T-helper 2 cell treated with Interferon-gamma antibody and Interleukin-4, amounts not matched to agents 100 ng/mL and 5 ng/mL, for 36 hours (primary cell): ENCODE data around the gene SMARCA1. TPM values are rescaled to one million over a fixed set of nuclear protein-coding genes. Genes with fewer than 3 reads are reported as not detected.

Source experiments
- intact Hi-C: fragments of 100-400 bp; cut with micrococcal nuclease; formaldehyde crosslinking; loops from one replicate; pipeline ENCODE4 v1.15.1; 2023
- total RNA-seq: library from RNA; stranded (reverse); gene quantifications from 2 replicates; pipeline ENCODE4 v1.2.3, GENCODE V29; 2022

SMARCA1 gene
- total RNA-seq, 1 donor from 2014 or later = not detected

DNA sequence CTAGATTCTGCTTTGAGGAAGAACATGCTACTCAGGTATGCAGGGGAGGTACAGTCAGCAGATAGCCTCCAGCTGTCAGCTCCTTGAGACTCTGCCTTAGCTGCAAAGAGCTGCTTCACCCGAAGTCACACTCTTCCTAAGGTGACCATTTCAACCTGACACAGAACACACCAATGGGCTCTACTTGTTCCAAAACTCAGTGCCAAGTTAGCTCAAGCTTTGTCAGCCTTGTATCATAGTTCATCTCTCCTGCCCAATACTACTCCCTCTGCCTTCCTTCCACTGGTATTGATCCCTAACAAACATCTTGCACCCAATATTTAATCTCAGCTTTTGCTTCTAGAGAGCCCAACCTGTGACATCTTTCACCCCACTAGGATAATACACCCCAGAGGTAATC, 7.8 kb upstream of the SMARCA1 start:
- intact Hi-C loops = no loop called here

DNA sequence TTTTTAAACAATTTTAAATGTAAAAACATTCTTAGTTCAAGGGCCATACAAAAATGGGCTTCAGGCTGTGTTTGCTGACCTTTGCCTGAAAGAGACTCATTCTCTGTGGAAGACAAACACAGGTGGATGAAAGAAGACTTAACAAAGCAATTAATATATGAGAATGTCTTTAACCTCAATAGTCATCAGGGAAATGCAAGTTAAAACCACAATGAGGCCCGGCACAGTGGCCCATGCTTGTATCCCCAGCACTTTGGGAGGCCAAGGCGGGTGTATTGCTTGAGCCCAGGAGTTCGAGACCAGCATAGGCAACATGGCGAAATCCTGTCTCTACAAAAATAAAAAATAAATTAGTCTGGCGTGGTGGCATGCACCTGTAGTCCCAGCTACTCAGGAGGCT, 7.1 kb upstream of the SMARCA1 start:
- intact Hi-C loops = no loop called here

DNA sequence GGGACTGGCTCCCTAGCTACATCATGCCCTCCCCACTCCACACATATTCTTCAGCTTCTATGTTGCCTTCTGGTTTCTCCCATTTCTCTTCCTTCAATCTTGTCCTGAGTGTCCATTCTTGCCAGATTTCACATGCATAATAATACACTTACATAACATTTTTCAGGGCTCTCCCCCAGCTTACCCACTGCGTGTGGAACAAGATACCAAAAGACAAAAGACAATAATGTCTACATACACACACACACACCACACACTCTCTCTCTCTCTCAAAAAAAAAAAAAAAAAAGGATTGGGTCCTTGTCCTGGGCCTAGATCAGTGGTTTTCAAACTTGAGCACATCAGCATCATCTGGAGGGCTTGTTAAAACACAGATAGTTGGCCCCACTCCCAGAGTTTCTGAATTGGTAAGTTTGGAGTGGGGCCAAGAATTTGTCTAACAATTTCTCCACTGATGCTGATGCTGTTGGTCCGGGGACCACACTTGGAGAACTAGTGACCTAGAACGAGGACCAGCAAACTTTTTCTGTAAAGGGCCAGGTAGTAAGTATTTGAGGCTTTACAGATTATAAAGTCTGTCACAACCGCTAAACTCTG, 6.5 kb upstream of the SMARCA1 start:
- intact Hi-C loops = no loop called here

DNA sequence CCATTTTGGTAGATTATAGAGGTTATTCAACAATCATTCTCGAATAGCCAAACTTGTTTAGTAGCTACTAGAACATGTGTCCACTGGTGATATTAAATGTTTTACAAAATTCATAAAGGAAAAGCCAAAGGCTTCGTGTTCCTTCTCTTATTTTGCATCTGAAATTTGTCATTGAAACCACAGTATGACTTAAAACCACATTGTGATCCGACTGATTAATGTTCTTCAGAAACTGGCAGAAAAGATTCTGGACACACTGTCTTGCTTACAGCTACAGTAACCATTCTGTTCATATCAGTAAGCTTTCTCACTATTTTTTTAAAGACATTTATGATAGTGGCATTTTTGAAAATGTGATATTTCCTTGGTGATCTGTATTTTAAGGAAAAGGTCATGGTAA, 2.6 kb upstream of the SMARCA1 start:
- intact Hi-C loops = no loop called here

DNA sequence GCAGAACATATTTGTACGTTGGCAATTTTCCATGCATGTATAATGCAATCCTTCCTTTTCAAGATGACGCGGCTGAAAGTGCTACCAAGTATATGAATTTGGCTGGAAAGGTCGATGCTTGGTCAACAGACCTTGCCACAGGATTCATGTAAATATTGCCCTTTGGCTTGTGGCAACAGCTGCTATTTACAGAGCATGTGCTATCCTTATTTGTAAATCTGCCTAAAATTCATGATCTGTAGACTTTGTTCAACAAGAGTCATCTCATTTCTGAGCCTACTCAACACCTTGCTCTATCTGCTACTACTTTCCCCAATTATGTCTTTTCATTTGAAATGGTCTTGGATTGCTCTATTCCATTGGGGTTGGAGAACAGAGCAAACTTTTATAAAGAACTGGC, 1.9 kb upstream of the SMARCA1 start:
- intact Hi-C loops = no loop called here

DNA sequence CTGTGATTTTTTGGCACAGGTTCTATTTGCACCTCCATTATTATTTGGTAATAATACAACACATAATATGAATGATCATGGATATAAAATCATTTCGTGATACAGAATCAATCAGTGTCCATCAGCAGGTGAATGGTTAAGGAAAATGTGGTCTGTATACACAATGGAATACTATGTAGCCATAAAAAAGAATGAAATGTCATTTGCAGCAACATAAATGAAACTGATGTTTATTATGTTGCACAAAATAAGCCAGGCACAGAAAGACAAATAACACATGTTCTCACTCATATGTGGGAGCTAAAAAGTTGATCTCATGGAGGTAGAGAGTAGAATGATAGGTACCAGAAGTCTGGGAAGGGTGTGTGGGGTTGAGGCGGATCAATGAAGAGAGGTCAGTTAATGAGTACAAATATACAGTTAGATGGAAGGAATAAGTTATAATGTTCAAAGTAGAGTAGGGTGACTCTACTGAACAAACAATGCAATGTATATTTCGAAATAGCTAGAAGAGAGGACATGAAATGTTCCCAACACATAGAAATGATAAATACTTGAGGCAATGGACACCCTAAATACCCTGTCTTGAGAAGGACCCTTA, 1.1 kb upstream of the SMARCA1 start:
- intact Hi-C loops = no loop called here

DNA sequence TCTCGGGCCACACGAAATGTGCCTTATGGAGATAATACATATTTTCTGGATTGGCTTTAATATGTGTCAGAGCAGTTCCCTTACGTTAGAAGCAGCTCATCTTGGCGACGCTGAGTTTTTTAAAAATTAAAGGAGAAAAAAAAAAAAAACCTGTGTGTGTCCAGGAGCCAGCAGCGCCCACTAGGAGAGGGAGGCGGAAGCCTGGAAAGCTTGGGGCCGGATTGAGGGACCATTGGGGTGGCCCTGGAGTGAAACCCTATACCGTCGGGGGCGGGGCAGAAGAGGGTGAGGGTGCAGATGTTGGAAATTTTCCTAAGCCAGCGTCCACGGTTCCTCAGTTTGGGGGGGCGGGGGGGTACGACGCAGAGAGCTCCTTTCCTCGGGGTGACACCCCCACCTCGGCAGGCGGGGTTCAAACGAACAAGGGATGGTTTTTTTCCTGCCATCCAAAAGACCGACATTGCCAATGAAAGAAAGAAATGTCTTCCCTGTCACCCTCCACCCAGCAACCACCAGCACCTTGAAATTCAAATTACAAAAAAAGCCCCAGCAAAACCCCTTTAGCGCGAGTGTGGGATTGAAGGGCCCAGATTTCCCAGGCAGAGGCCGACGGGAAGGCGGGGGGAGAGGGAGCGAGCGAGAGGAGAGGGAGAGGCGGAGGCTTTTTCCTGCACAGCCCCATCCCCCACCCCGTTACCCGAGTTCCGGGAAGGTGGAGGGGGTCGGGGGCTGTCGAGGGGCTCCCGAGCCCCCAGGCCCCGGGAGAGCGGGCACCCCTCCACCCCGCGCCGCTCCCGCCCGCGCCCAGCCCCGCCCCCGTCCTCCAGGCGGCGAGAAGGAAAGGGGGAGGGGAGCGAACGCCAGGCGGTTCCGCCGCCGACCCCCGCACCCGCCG, 859 bp downstream of the SMARCA1 start:
- intact Hi-C loops = no loop called here

DNA sequence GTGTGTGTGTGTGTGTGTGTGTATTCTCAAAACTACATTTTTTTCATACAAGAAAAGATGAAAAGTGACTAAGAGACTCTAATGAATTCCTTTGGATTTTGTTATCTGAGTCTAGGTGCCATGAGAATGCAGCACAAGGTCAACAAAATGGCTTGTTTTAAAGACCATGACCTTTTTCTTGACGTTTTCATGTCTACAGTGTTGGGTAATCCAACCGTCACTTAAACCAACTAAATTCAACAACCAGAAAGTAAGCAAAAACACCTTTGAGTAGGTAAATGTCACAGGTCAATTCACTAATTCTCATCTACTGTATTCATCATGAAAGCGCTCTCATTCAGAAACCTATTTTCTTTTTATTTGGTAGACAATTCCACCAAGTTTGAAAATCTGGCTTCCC, 3.1 kb downstream of the SMARCA1 start:
- intact Hi-C loops = no loop called here

DNA sequence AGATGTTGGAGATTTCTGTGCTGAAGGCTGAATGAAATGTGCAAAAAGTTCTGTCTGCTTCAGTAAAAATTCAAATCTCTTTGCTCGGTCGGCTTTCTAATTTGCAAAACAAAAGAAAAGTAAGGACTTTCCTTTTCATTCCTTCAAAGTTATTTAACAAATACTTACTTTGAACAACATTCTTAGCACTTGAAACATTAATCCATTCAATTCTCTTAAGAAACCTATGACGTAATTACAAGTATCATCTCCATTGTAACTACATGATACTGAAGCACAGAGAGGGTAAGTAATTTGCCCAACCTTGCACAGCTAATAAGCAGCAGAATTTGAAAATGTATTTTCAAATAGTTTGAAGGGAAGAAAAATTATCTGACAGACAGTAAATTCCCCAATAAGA, 6.9 kb downstream of the SMARCA1 start:
- intact Hi-C loops = no loop called here

DNA sequence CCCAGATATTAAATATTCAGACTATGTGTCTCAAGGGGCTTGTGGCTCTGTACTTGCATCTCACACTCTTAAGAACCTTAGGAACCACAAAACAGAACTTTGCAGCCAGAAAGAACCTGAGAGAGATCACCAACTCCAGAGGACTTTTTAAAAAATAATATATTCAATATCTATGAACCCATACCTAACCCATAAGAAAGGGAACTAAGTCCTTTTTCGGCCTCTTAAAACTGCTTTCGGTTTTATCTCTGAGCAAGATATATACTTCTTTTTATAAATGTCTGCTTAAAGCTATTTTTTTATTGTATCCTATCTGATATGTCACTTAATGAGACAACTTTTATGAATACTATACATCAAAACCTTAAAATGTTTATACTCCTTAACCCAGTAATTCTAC, 10.9 kb downstream of the SMARCA1 start:
- intact Hi-C loops = no loop called here

DNA sequence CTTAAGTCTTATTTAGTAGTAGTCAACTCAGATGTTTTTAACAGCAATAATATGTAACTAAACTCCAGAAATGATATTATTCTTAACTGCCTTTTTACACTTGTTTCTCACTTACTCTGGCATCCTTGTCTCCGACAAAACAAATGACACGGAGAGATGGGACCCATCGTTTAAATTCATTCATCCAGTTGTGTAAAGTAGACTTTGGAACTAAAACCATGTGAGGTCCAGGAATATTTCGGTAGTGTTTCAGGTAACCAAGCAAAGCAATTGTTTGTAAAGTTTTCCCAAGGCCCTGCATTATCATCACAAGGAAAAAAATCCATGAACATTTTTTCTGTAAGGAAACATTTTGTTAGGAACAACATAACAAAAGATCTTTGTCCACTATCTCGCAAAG, 11.6 kb downstream of the SMARCA1 start:
- intact Hi-C loops = no loop called here

DNA sequence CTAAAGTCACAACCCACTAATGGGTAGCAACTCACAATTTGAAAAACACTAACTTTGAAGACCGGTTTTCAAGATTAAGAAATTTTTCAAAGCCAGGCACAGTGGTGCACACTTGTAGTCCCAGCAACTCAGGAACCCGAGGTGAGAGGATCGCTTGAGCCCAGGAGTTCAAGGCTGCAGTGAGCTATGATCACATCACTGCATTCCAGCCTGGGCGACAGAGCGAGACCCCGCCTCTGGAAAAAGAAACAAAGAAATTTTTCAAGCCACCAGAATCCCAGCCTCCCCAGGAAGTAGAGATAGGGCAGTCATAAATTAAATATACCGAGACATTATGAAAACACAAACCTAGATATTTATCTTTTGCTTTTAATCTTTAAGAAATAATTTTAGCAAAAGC, 13.0 kb downstream of the SMARCA1 start:
- intact Hi-C loops = no loop called here

DNA sequence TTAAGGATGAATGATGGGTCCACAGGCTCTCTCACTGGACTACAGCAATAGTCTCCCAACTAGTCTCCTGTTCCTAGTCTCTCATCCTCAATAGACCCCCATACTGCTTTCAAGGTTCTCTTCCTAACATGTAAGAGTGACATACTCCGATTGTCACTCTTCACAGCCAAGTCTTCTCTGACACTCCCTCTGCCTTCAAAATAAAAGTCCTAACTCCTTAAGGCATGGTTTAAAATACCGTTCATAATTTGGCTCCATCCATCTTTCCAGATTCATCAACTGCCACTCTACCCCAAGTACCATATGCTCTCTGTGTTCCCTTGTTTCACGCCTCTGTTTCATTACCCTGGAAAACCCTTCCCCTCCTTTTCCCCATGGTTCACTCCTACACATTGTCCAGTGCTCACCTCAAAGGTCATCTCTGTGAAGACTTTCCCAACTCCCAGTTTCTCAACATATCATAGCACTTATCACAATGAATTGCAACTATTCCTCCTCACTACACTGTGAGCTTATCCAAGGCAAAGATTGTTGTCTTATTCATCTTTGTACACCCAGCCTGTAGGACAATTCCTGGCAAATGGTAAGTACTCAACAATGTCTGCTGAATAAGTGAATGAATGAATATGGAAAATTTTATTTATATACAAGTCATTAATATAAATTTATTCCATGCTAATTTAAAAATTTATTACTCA, 26.0 kb downstream of the SMARCA1 start:
- intact Hi-C loops = no loop called here

DNA sequence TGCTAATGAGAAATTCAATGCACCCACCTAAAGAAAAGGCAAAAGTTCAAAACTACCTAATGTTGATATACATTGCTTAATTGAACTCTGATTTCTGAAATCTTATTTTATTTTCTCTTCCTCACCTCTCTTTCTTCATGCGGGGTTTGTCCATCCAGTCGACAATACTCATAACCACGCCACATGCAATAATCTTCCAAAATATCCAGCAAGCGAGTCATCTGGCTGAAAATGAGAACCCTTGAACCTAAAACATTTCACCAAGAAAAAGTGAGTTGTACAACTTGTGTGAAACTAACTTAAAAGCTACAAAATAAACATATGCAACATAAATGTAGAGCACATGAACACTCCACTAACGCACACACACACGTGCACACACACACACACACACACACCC, 26.7 kb downstream of the SMARCA1 start:
- intact Hi-C loops = no loop called here

- intact Hi-C loops = no loop called here
These were observed 27.4 kb downstream of the SMARCA1 start for GRCh38 chrX:129495900-129496299.

DNA sequence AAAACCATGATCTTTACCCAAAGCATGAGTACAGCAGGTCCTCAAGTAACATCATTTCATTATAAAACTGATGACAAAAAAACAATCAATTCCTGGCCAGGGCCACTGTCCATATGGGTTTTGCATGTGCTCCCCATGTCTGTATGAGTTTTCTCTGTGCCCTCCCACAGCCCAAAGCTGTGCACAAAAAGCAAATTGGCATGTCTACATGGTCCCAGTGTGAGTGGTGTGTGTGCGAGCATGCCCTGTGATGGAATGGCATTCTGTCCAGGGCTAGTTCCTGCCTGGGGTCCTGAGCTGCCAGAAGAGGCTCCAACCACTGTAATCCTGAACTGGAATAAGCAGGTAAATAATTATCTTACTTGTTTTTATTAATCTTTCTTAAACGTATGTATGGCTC, 28.4 kb downstream of the SMARCA1 start:
- intact Hi-C loops = no loop called here

GRCh38 chrX:129493643-129494042, 29.6 kb downstream of the SMARCA1 start:
- intact Hi-C loops = no loop called here

DNA sequence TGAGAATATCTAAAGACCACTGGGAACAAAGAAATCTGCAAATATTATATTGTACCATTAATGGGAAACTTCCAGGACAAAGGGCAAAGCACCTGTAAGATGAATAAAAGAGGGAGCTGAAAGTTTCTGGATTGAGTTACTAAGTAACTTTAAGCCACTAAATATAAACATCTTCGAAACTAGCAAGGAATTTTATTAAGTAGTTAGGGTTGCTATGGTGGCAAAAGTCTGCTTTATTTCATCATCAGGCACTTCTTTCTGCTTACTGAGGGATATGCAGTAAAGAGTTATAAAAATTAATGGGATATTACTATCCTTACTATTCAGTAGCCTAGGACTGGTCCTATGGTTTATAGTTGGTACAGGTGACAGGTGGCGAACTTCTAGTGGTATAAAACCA, 33.0 kb downstream of the SMARCA1 start:
- intact Hi-C loops = no loop called here

DNA sequence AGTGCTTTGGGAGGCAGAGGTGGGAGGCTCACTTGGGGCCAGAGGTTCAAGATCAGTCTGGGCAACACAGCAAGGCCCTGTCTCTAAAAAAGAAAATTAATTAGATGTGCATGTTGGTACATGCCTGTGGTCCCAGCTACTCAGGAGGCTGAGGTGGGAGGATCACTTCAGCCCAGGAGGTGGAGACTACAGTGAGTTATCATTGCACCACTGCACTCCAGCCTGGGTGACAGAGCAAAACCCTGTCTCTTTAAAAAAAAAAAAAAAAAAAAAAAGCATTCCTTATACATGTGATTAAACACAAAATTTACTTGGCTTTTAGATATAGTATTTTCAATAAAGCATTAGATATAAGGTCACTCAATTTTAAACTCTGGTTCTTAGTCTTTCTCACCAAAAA, 34.9 kb downstream of the SMARCA1 start:
- intact Hi-C loops = no loop called here

DNA sequence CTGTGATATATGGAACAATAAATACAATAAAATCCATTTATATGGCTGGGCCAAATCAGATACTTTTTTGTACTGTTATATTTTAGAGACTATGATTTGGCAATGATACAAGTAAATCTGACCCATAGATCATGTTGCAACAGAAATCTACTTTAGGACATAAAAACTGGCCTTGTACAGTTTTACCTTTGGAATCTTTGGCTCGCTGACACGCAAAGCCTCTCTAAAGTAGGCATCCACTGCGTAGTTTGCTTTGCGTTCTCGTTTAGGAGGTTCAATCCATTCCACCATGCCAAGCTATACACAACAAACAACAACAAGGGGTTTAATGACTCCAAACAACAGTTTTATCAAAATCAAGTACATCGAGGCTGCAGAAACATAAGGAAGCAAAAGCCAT, 42.4 kb downstream of the SMARCA1 start:
- intact Hi-C loops = no loop called here

DNA sequence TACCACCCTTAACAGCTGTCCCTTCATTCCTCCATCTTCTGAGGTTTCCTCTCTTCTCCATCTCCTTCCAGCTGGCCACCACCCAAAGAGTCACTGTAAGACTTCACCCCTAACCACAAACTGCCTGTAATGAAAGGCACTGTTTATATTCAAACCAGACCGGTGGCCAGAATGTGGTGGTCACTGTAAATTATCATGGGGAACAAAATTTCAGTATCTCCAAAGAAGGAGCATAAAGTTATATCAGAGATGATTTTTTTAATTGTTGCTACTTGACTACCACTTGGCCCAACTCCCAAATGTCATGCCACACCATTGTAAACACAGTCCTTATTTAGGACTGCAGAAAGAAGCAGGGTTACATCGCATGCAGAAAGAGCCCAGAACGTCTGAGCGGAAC, 44.8 kb downstream of the SMARCA1 start:
- intact Hi-C loops = no loop called here

DNA sequence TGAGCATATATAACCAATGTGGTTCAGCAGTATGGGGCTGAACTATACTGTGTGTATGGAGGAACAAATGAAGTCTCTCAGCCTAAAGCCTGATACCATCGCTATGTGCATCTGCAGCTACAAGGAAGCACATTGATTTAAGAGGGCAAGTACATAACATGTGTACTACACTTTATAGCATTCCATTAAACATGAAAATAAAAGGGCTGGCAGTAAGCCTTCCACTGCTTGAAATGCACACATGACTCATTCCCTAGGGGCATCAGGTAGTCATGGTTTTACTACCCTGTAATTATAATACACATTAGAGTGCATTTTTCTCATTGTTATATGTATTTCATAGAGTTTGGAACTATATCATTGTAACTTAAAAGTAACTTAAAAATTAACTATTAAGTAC, 51.2 kb downstream of the SMARCA1 start:
- intact Hi-C loops = no loop called here
